Neural crest cell (in vitro differentiated cells): Measurements from ENCODE around the gene KLHL1. TPM values are rescaled to one million over a fixed set of nuclear protein-coding genes. Genes with fewer than 3 reads are reported as not detected.

ENCODE experiments used
- DNase-seq: peaks from one replicate; pipeline ENCODE4 v3.0.0; 2021; ENCODE audit warnings: low read depth, mixed read lengths, low spot score
- H3K27ac Mint-ChIP-seq: one replicate; pipeline ENCODE4 v1.8.0; 2021; ENCODE audit warnings: mild to moderate bottlenecking, mixed read lengths; ENCODE audit not compliant: unreplicated experiment
- H3K27me3 Mint-ChIP-seq: 2 replicates; pipeline ENCODE4 v1.8.0; 2021; ENCODE audit warnings: low read depth, mild to moderate bottlenecking, mixed read lengths
- H3K36me3 Mint-ChIP-seq: 2 replicates; pipeline ENCODE4 v1.8.0; 2021; ENCODE audit warnings: low read depth, mild to moderate bottlenecking, mixed read lengths
- H3K4me1 Mint-ChIP-seq: 2 replicates; pipeline ENCODE4 v1.8.0; 2021; ENCODE audit warnings: mixed read lengths
- H3K4me3 Mint-ChIP-seq: one replicate; pipeline ENCODE4 v1.8.0; 2021; ENCODE audit warnings: mild to moderate bottlenecking, mixed read lengths
- H3K9me3 Mint-ChIP-seq: 2 replicates; pipeline ENCODE4 v1.8.0; 2021; ENCODE audit warnings: mixed read lengths
- total RNA-seq: library from RNA; stranded (reverse); gene quantifications from 2 replicates; pipeline ENCODE4 v1.2.1, GENCODE V29; 2021
- TF ChIP-seq, protein P1 (sequence below): fragments of 200-600 bp; sonication (generic); conservative IDR thresholded peaks from 2 replicates; pipeline ENCODE4 v1.5.0; 2021; ENCODE audit warnings: antibody characterized with exemption, mild to moderate bottlenecking

The KLHL1 gene
- total RNA-seq, 1 donor from 2014 or later, result 0.23 TPM

DNA sequence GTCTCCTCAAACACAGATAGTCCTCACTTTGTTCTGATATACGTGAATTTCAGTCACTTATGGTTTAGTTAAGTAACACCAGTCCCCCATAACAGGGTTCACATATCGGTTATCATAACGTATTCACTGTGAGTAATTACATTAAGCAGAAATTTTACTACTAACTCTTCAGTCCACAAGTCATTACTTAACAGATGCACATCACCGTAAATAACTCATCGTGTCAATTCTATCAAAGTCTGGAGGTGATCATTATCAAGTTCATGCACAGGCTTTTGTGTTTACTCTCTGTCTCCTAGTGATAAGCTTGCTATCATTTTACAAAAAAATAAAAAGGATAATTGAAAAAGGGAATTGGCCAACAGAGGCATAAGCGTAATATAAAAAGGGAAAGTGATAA, 288.1 kb downstream of the KLHL1 start:
- no peak for DNase-seq
- Mint-ChIP-seq H3K27me3 (no peaks in the 10 kb centered on the region), H3K4me1 (peaks cover 5% of the 10 kb centered on the region), H3K27ac (no peak overlapping the region), H3K36me3 (no peaks in the 10 kb centered on the region), H3K4me3 (no peak overlapping the region), H3K9me3 (no peaks in the 10 kb centered on the region)
- TF ChIP-seq, protein P1, sequence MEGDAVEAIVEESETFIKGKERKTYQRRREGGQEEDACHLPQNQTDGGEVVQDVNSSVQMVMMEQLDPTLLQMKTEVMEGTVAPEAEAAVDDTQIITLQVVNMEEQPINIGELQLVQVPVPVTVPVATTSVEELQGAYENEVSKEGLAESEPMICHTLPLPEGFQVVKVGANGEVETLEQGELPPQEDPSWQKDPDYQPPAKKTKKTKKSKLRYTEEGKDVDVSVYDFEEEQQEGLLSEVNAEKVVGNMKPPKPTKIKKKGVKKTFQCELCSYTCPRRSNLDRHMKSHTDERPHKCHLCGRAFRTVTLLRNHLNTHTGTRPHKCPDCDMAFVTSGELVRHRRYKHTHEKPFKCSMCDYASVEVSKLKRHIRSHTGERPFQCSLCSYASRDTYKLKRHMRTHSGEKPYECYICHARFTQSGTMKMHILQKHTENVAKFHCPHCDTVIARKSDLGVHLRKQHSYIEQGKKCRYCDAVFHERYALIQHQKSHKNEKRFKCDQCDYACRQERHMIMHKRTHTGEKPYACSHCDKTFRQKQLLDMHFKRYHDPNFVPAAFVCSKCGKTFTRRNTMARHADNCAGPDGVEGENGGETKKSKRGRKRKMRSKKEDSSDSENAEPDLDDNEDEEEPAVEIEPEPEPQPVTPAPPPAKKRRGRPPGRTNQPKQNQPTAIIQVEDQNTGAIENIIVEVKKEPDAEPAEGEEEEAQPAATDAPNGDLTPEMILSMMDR, result no peak

DNA sequence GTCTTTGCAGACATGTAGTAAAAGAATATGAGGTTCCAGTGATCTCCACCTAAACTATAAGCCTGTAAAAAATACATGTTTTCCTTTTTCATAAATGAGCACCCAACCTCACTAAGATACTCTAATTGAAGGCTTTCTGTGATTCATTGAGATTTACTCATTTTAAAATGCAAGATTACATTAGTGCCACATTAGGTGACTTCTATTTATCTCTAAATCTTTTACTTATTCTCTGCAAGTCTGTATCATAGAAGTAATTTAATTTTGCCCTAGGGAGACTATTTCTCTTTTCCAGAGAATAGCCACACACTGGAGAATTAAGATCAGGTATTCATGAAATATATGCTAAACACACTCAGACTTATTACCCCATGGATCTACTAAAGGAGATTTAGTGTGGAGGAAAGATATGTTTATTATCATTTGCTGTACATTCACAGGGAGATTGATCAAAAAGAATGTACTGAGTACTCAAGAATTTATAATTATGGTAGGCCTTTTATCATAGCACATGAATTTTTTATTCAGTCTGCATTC, 290.9 kb downstream of the KLHL1 start:
- Mint-ChIP-seq H3K27ac (no peak overlapping the region), H3K4me1 (peaks cover 5% of the 10 kb centered on the region), H3K36me3 (no peaks in the 10 kb centered on the region), H3K27me3 (no peaks in the 10 kb centered on the region), H3K4me3 (no peak overlapping the region), H3K9me3 (peaks cover 8% of the 10 kb centered on the region)
- TF ChIP-seq, protein P1, result no peak
- DNase-seq, result no peak

DNA sequence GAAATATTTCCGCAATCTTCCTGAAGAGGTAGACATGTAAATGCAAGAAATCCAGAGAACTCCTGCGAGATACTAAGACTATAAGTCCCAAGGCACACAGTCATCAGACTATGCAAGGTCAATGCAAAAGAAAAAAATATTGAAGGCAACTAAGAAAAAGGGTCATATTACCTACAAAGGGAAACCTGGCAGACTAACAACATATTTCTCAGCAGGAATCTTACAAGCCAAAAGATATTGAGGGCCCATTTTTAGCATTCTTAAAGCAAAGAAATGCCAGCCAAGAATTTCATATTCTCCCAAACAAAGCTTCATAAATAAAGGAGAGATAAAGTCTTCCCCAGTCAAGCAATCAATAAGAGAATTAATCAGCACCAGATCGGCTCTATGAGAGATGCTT, 299.1 kb downstream of the KLHL1 start:
- no peak for DNase-seq
- Mint-ChIP-seq H3K4me1 (no peaks in the 10 kb centered on the region), H3K27me3 (no peaks in the 10 kb centered on the region), H3K27ac (no peak overlapping the region), H3K36me3 (no peaks in the 10 kb centered on the region), H3K4me3 (no peak overlapping the region), H3K9me3 (peaks cover 4% of the 10 kb centered on the region)
- TF ChIP-seq, protein P1, result no peak

DNA sequence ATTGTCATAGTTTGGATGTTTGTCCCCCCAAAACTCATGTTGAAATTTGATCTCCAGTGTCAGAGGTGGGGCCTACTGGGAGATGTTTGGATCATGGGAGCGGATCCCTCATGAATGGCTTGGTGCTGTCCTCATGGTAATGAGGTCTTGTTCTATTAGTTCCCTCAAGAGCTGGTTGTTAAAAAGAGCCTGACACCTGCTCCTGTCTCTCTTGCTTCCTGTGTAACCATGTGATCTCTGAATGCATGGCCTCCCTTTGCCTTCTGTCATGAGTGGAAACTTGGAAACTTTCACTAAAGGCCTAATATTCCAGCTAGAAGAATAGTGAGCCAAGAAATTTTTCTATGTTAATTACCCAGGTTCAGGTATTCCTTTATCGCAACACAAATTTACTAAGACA, 312.0 kb downstream of the KLHL1 start:
- H3K4me1 Mint-ChIP-seq, result no peaks in the 10 kb centered on the region
- H3K27ac Mint-ChIP-seq, result no peak overlapping the region
- TF ChIP-seq, protein P1, result no peak
- H3K9me3 Mint-ChIP-seq, result peaks cover 2% of the 10 kb centered on the region
- H3K4me3 Mint-ChIP-seq, result no peak overlapping the region
- no peak for DNase-seq
- no peaks in the 10 kb centered on the region for H3K27me3 Mint-ChIP-seq
- no peaks in the 10 kb centered on the region for H3K36me3 Mint-ChIP-seq

DNA sequence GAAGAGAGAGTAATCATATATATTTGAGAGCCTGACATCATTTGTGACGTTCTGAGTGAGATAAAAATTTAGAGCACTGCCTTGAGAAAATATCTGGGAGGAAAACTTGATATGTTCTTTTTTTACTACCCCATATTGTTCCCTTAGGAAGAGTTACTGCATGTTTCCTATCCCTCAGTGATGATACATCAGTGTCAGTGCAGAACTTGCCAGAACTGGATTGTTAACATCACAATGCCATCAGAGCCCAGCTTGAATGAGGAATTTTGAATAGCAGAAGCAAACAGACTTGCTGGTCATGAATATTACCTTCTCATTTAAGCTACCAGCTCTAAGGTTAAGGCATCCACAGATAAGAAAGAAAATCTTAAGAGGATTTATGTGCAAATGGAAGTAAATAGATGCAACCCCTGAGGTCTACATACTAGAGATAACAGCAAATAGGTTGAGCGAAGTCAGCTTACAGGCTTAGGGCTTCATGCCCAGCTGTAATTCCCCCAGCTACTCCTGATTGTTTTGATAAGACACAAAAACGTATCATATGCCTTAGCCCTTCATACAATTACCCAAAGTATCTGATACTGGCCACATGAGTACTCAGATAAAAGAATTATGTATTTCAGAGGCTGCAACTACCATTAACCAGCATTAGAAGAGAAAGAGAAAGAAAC, 314.3 kb downstream of the KLHL1 start:
- DNase-seq, result no peak
- H3K27me3 Mint-ChIP-seq, result no peaks in the 10 kb centered on the region
- no peak overlapping the region for H3K27ac Mint-ChIP-seq
- no peaks in the 10 kb centered on the region for H3K4me1 Mint-ChIP-seq
- TF ChIP-seq, protein P1, result no peak
- H3K9me3 Mint-ChIP-seq, result peaks cover 2% of the 10 kb centered on the region
- H3K36me3 Mint-ChIP-seq, result no peaks in the 10 kb centered on the region
- no peak overlapping the region for H3K4me3 Mint-ChIP-seq
